NB4 (cell line): ENCODE measurements around the gene GAB2.

Experiments
- CTCF ChIP-seq: IDR thresholded peaks from one replicate; pipeline ENCODE4 v1.5.1; 2012; ENCODE audit warnings: low read depth, low read length
- POLR2A ChIP-seq: IDR thresholded peaks from 2 replicates; pipeline ENCODE4 v1.6.1; 2011; ENCODE audit warnings: mild to moderate bottlenecking; ENCODE audit not compliant: insufficient read length; ENCODE audit errors: extremely low read depth
- TF ChIP-seq, protein P1 (sequence below): IDR thresholded peaks from 2 replicates; pipeline ENCODE4 v1.6.1; 2011; ENCODE audit warnings: low read depth, low read length

DNA sequence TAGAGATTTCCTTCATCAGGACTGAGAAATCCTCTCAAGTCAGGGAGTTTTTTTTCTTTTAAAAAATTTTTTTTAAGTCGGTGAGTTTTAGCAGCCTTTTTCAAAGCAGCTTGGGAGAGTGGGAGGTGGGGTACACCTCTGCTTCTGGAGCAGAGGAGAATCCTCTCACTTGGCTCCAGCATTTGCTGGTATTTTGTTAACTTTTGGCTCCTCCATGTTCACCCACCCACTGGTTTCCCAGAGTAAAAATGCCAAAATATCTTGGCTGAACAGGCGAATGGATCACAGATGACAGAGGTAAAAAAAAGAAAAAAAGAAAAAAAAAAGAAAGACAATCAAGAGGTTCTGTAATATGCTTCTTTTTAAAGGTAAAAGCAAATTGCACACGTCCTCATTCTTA is 68.0 kb downstream of the GAB2 start:
- TF ChIP-seq CTCF: no peak
- TF ChIP-seq, protein P1, sequence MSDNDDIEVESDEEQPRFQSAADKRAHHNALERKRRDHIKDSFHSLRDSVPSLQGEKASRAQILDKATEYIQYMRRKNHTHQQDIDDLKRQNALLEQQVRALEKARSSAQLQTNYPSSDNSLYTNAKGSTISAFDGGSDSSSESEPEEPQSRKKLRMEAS: no peak
- TF ChIP-seq POLR2A: no peak
